Fibroblast of upper back skin (primary cell): Measurements from ENCODE around the gene AQP1.

Experiments
- DNase-seq: peaks from one replicate; pipeline ENCODE4 v3.0.0-alpha.2; 2013

The AQP1 gene

GRCh38 chr7:30938435-30939316 is 27.0 kb downstream of the AQP1 start:
- DNase-seq, result peak; percentile 61

GRCh38 chr7:30941582-30942323 is 30.1 kb downstream of the AQP1 start:
- DNase-seq, result no peak

- DNase-seq, result no peak
Observed at GRCh38 chr7:30950197-30950596, 38.5 kb downstream of the AQP1 start.

- DNase-seq, result no peak
Observed at GRCh38 chr7:30954914-30955313, 43.3 kb downstream of the AQP1 start.

GRCh38 chr7:30956704-30957103 is 45.1 kb downstream of the AQP1 start:
- DNase-seq, result no peak

GRCh38 chr7:30963842-30964241 is 52.2 kb downstream of the AQP1 start, which contains the start of gene GHRHR:
Gene GHRHR, plus strand, starts transcription at chr7:30963953. Its CDS starts 116 bp downstream, at chr7:30964069.
- no peak for DNase-seq

GRCh38 chr7:30965372-30965771 is 53.7 kb downstream of the AQP1 start:
- peak; percentile 19 for DNase-seq

- DNase-seq, result no peak
Observed at GRCh38 chr7:30965883-30966282, 54.2 kb downstream of the AQP1 start.

GRCh38 chr7:30968294-30968693 is 56.6 kb downstream of the AQP1 start:
- no peak for DNase-seq

GRCh38 chr7:30968747-30969603 is 57.3 kb downstream of the AQP1 start:
- no peak for DNase-seq

- DNase-seq, result no peak
Observed at GRCh38 chr7:30969604-30969970, 57.9 kb downstream of the AQP1 start.

GRCh38 chr7:30970074-30970473 is 58.4 kb downstream of the AQP1 start:
- no peak for DNase-seq

GRCh38 chr7:30970594-30971094 is 59.0 kb downstream of the AQP1 start:
- DNase-seq, result no peak

GRCh38 chr7:30971440-30971839 is 59.8 kb downstream of the AQP1 start:
- no peak for DNase-seq

- no peak for DNase-seq
Observed at GRCh38 chr7:30971840-30972563, 60.3 kb downstream of the AQP1 start.

GRCh38 chr7:30973292-30973691 is 61.6 kb downstream of the AQP1 start:
- no peak for DNase-seq

GRCh38 chr7:30973791-30974604 is 62.3 kb downstream of the AQP1 start:
- DNase-seq, result no peak

GRCh38 chr7:30974605-30975255 is 63.1 kb downstream of the AQP1 start:
- peak; percentile 12 for DNase-seq
